ENCODE measurements around the gene CACNA1C. TPM values are rescaled to one million over a fixed set of nuclear protein-coding genes. Genes with fewer than 3 reads are reported as not detected.
"Not testable (repeated sequence)": the region's sequence is repeated elsewhere in the genome, so short reads cannot be mapped to it uniquely, and the experiment has no call there.

CACNA1C gene
- total RNA-seq, 2 donors from 2014 or later = 8.1 to 18.2 TPM

DNA sequence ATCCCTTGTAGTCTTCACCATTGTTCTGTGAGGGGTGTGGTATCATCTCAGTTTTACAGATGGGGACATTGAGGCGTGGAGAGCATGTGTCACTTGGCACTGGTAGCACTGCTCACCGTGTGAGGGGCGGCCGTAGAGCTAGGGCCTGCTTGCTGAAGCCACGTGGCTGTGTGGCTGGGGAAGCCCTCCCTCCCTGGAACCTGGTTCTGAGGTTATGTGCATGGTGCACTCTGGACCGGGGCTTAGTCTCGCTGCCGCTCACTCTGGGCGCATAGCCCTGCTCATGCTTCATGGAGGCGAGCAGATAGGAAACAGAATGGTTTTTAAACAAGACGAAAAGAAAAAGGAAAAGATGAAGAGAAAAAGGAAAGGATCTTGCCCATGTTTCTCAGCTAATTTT, 46.1 kb downstream of the CACNA1C start:
- no peak overlapping the region for H3K4me3 ChIP-seq
- no peak overlapping the region for H3K27ac ChIP-seq
- no peak for DNase-seq (ENCODE audit: low spot score)
- no peaks in the 10 kb centered on the region for H3K9me3 ChIP-seq
- no peaks in the 10 kb centered on the region for H3K27me3 ChIP-seq (replicated peaks; ENCODE audit: insufficient read depth)
- intact Hi-C loops (cut with DNase I) = no loop called here
- TF ChIP-seq POLR2AphosphoS5 (IDR thresholded peaks at IDR 0.05) (no peak), POLR2A (IDR thresholded peaks at IDR 0.05) (no peak)
- TF ChIP-seq, protein P1, sequence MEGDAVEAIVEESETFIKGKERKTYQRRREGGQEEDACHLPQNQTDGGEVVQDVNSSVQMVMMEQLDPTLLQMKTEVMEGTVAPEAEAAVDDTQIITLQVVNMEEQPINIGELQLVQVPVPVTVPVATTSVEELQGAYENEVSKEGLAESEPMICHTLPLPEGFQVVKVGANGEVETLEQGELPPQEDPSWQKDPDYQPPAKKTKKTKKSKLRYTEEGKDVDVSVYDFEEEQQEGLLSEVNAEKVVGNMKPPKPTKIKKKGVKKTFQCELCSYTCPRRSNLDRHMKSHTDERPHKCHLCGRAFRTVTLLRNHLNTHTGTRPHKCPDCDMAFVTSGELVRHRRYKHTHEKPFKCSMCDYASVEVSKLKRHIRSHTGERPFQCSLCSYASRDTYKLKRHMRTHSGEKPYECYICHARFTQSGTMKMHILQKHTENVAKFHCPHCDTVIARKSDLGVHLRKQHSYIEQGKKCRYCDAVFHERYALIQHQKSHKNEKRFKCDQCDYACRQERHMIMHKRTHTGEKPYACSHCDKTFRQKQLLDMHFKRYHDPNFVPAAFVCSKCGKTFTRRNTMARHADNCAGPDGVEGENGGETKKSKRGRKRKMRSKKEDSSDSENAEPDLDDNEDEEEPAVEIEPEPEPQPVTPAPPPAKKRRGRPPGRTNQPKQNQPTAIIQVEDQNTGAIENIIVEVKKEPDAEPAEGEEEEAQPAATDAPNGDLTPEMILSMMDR (IDR thresholded peaks at IDR 0.05) = no peak
- H3K36me3 ChIP-seq = no peaks in the 10 kb centered on the region
- WGBS = 87% methylated on average over 11 of the region's 11 CpGs
- H3K4me1 ChIP-seq (replicated peaks) = peaks cover 3% of the 10 kb centered on the region

DNA sequence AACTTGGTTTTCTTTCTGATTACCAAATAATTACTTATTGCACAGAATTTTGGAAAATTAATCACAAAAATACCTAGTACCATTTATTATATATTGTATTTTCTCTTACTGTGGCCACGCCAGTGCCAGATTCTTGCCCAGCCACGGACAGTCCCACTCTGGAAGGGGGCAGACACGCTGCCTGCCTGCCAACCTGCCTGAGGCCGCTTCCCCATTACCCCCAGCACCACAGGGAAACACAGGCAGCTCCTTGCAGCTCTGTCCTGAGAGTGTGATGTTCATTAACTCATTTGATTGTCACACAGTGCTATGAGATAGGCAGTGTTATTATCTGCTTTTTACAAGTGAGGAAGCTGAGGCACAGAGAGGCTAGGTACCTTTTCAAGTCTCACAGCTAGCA, 46.8 kb downstream of the CACNA1C start:
- H3K4me3 ChIP-seq = no peak overlapping the region
- TF ChIP-seq, protein P1 (IDR thresholded peaks at IDR 0.05) = no peak
- TF ChIP-seq POLR2AphosphoS5 (IDR thresholded peaks at IDR 0.05) = no peak
- H3K27ac ChIP-seq = no peak overlapping the region
- DNase-seq (ENCODE audit: low spot score) = no peak
- WGBS = 85% methylated on average over 4 of the region's 4 CpGs
- no peaks in the 10 kb centered on the region for H3K27me3 ChIP-seq (replicated peaks; ENCODE audit: insufficient read depth)
- intact Hi-C loops (cut with DNase I) = no loop called here
- peaks cover 3% of the 10 kb centered on the region for H3K4me1 ChIP-seq (replicated peaks)
- no peaks in the 10 kb centered on the region for H3K9me3 ChIP-seq
- no peaks in the 10 kb centered on the region for H3K36me3 ChIP-seq

DNA sequence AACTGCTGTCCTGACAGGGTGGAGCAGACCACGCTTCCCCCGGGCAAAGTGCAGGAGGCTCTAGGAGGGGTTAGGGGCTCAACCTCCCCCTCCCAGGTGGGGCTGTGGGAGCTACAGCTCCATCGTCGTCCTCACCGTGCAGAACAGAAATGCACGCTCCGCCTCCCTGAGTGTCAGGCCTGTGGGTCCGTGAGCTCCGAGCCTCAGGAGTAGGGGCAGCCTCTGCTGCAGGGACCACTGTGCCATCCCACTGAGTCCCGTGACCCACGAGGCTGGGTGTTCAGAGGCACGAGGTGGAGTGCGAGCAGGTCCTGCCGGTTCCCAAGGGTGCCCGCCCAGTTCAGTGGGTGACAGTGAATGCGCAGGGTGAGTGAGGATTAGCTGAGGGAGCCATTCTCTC, 48.6 kb downstream of the CACNA1C start:
- Histone ChIP-seq H3K4me3 (no peak overlapping the region), H3K9me3 (no peaks in the 10 kb centered on the region), H3K27me3 (replicated peaks; ENCODE audit: insufficient read depth) (no peaks in the 10 kb centered on the region), H3K27ac (no peak overlapping the region), H3K4me1 (replicated peaks) (no peaks in the 10 kb centered on the region), H3K36me3 (no peaks in the 10 kb centered on the region)
- no peak for DNase-seq (ENCODE audit: low spot score)
- no peak for TF ChIP-seq POLR2AphosphoS5 (IDR thresholded peaks at IDR 0.05)
- TF ChIP-seq POLR2A (IDR thresholded peaks at IDR 0.05) = no peak
- TF ChIP-seq, protein P1 (IDR thresholded peaks at IDR 0.05) = no peak
- intact Hi-C loops (cut with DNase I) = no loop called here
- 90% methylated on average over 12 of the region's 16 CpGs for WGBS

DNA sequence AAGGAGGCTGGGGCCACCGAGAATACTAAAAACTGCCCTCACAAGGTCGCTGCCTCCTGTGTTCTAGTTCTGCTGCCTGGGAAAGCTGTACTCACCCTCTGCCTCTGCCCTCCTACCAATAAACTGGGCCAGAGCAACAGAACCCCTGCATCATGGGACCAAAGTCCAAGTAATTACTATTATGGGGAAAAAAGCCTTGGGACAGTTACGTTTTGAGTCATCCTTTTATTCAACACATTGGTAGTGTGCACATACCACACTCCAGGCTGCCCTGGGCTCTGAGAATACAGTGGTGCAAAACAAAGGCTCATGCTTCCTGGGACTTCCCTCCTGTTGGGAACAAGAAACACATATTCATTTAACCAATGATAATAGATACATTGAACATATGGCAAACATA, 49.0 kb downstream of the CACNA1C start:
- no peak for DNase-seq (ENCODE audit: low spot score)
- no peaks in the 10 kb centered on the region for H3K27me3 ChIP-seq (replicated peaks; ENCODE audit: insufficient read depth)
- no peak overlapping the region for H3K27ac ChIP-seq
- H3K9me3 ChIP-seq = no peaks in the 10 kb centered on the region
- H3K4me1 ChIP-seq (replicated peaks) = no peaks in the 10 kb centered on the region
- TF ChIP-seq POLR2AphosphoS5 (IDR thresholded peaks at IDR 0.05) (no peak), POLR2A (IDR thresholded peaks at IDR 0.05) (no peak)
- TF ChIP-seq, protein P1 (IDR thresholded peaks at IDR 0.05) = no peak
- H3K4me3 ChIP-seq = no peak overlapping the region
- intact Hi-C loops (cut with DNase I) = no loop called here
- WGBS = 80% methylated on average over 3 of the region's 3 CpGs
- H3K36me3 ChIP-seq = no peaks in the 10 kb centered on the region

DNA sequence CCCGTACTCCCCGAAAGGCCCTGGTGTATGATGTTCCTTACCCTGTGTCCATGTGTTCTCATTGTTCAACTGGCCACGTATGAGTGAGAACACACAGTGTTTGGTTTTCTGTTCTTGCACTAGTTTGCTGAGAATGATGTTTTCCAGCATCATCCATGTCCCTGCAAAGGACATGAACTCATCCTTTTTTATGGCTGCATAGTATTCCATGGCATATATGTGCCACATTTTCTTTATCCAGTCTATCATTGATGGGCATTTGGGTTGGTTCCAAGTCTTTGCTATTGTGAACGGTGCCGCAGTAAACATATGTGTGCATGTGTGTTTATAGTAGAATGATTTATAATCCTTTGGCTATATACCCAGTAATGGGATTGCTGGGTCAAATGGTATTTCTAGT, 49.9 kb downstream of the CACNA1C start:
- H3K4me1 ChIP-seq (replicated peaks); DNase-seq (ENCODE audit: low spot score); H3K27me3 ChIP-seq (replicated peaks; ENCODE audit: insufficient read depth); intact Hi-C loops (cut with DNase I); H3K27ac ChIP-seq; H3K4me3 ChIP-seq; H3K36me3 ChIP-seq; H3K9me3 ChIP-seq: not testable (repeated sequence)
- WGBS = 84% methylated on average over 5 of the region's 5 CpGs

DNA sequence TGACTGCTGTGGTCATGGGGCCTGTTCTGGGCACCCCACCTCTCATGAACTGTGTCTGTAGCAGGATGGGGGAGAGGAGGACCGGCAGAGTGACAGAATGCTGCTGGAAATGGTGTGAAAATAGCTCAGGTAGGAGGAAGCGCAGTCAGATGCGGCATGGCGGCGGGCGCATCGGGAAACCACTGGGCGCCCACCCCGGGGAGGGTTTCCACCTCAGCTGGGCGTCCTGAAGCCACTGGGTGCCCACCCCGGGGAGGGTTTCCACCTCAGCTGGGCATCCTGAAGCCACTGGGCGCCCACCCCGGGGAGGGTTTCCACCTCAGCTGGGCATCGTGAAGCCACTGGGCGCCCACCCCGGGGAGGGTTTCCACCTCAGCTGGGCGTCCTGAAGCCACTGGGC, 52.6 kb downstream of the CACNA1C start:
- intact Hi-C loops (cut with DNase I); H3K4me1 ChIP-seq (replicated peaks); H3K36me3 ChIP-seq; H3K4me3 ChIP-seq; DNase-seq (ENCODE audit: low spot score); H3K27me3 ChIP-seq (replicated peaks; ENCODE audit: insufficient read depth); H3K27ac ChIP-seq; H3K9me3 ChIP-seq: not testable (repeated sequence)
- WGBS = 98% methylated on average over 17 of the region's 17 CpGs
